HepG2 (cell line): ENCODE measurements around the gene POLR1E. TPM values are rescaled to one million over a fixed set of nuclear protein-coding genes. Genes with fewer than 3 reads are reported as not detected.

ENCODE experiments used
- ARID3A ChIP-seq: IDR thresholded peaks from 2 replicates; pipeline ENCODE4 v1.6.1; 2012; ENCODE audit warnings: low read depth, low read length, improper control_type of control experiment
- BCL6 ChIP-seq: IDR thresholded peaks from 2 replicates; pipeline ENCODE4 v1.6.1; 2016; ENCODE audit warnings: missing genetic modification reagents, missing compliant biosample characterization
- CBX2 ChIP-seq, 2 experiments: fragments of 200-600 bp in 1 of 2; sonication (generic); formaldehyde crosslinking in 1 of 2; IDR thresholded peaks; 2 replicates each; pipeline versions ENCODE4 v1.7.0 to v1.8.1; 2018 to 2022; ENCODE audit warnings: low read depth in 2 of 2, low read length in 1 of 2, mild to moderate bottlenecking in 1 of 2, missing genetic modification reagents in 1 of 2
- CCAR2 ChIP-seq: fragments of 200-400 bp; formaldehyde crosslinking; optimal IDR thresholded peaks from 2 replicates; pipeline ENCODE3; 2018; ENCODE audit warnings: low read depth, mild to moderate bottlenecking, low read length, moderate library complexity
- CREM ChIP-seq, 2 experiments: sonication (generic) in 1 of 2; formaldehyde crosslinking in 1 of 2; IDR thresholded peaks; 2 replicates each; pipeline versions ENCODE4 v1.4.0 to v1.6.1; 2016 to 2020; ENCODE audit warnings: antibody characterized with exemption in 1 of 2, mild to moderate bottlenecking in 1 of 2, missing genetic modification reagents in 1 of 2
- DRAP1 ChIP-seq: IDR thresholded peaks from 2 replicates; pipeline ENCODE4 v1.6.1; 2016; ENCODE audit warnings: missing genetic modification reagents, missing compliant biosample characterization
- FOXA1 ChIP-seq, 2 experiments: fragments of 450-650 bp in 1 of 2; sonication (generic) in 1 of 2; formaldehyde crosslinking in 1 of 2; IDR thresholded peaks; 2 replicates each; pipeline versions ENCODE4 v1.4.0 to v1.6.1; 2016 to 2020; ENCODE audit warnings: missing genetic modification reagents in 1 of 2
- FUBP1 ChIP-seq: sonication (generic); formaldehyde crosslinking; IDR thresholded peaks from 2 replicates; pipeline ENCODE4 v1.5.1; 2020; ENCODE audit warnings: missing genetic modification reagents, mild to moderate bottlenecking, borderline replicate concordance
- KDM4B ChIP-seq: sonication (generic); formaldehyde crosslinking; IDR thresholded peaks from 2 replicates; pipeline ENCODE4 v1.4.0; 2020; ENCODE audit warnings: missing genetic modification reagents
- MBNL3 ChIP-seq: fragments of 250-450 bp; sonication (Bioruptor Pico); conservative IDR thresholded peaks from 2 replicates; pipeline ENCODE4 v1.8.0; 2022; ENCODE audit warnings: mild to moderate bottlenecking, inconsistent platforms
- NFIB ChIP-seq: sonication (generic); formaldehyde crosslinking; IDR thresholded peaks from 2 replicates; pipeline ENCODE4 v1.9.0; 2021; ENCODE audit warnings: missing genetic modification reagents, mild to moderate bottlenecking, borderline replicate concordance
- PLSCR1 ChIP-seq: sonication (generic); formaldehyde crosslinking; IDR thresholded peaks from 2 replicates; pipeline ENCODE4 v1.5.0; 2020; ENCODE audit warnings: missing genetic modification reagents, mild to moderate bottlenecking, borderline replicate concordance
- POLR2A ChIP-seq, 2 experiments: IDR thresholded peaks; 2 replicates each; pipeline ENCODE4 v1.6.1; 2011; ENCODE audit warnings: low read depth in 2 of 2, low read length in 2 of 2, mild to moderate bottlenecking in 1 of 2, moderate library complexity in 1 of 2; ENCODE audit not compliant: insufficient read depth in 1 of 2
- REPIN1 ChIP-seq: sonication (generic); formaldehyde crosslinking; IDR thresholded peaks from 2 replicates; pipeline ENCODE4 v1.8.0; 2022; ENCODE audit warnings: missing genetic modification reagents, low read depth, mild to moderate bottlenecking, borderline replicate concordance
- RNF2 ChIP-seq: fragments of 450-650 bp; conservative IDR thresholded peaks from 2 replicates; pipeline ENCODE4 v1.6.1; 2016; ENCODE audit warnings: low read depth
- SCMH1 ChIP-seq: sonication (generic); formaldehyde crosslinking; IDR thresholded peaks from 2 replicates; pipeline ENCODE4 v1.9.0; 2021; ENCODE audit warnings: missing genetic modification reagents, mild to moderate bottlenecking, borderline replicate concordance
- SETDB1 ChIP-seq: sonication (generic); formaldehyde crosslinking; IDR thresholded peaks from 2 replicates; pipeline ENCODE4 v1.5.1; 2020; ENCODE audit warnings: missing genetic modification reagents, mild to moderate bottlenecking, borderline replicate concordance
- SKI ChIP-seq: fragments of 450-650 bp; IDR thresholded peaks from one replicate; pipeline ENCODE4 v1.6.1; 2018; ENCODE audit warnings: mild to moderate bottlenecking; ENCODE audit not compliant: partially characterized antibody
- U2AF2 ChIP-seq: fragments of 200-400 bp; formaldehyde crosslinking; IDR thresholded peaks from 2 replicates; pipeline ENCODE4 v1.6.1; 2017; ENCODE audit warnings: low read depth, mild to moderate bottlenecking, low read length
- ZNF160 ChIP-seq: sonication (generic); formaldehyde crosslinking; IDR thresholded peaks from 2 replicates; pipeline ENCODE4 v1.8.0; 2022; ENCODE audit warnings: mild to moderate bottlenecking, inconsistent platforms, missing genetic modification reagents
- ZNF337 ChIP-seq: sonication (generic); formaldehyde crosslinking; IDR thresholded peaks from 2 replicates; pipeline ENCODE4 v1.5.1; 2020; ENCODE audit warnings: missing genetic modification reagents, low read depth, mild to moderate bottlenecking, borderline replicate concordance
- ZNF460 ChIP-seq: sonication (generic); formaldehyde crosslinking; IDR thresholded peaks from 2 replicates; pipeline ENCODE4 v1.5.1; 2020; ENCODE audit warnings: missing genetic modification reagents, mild to moderate bottlenecking, borderline replicate concordance
- ZNF580 ChIP-seq: IDR thresholded peaks from 2 replicates; pipeline ENCODE4 v1.6.1; 2016; ENCODE audit warnings: low read depth, borderline replicate concordance
- ZNF83 ChIP-seq: sonication (generic); formaldehyde crosslinking; IDR thresholded peaks from 2 replicates; pipeline ENCODE4 v1.4.0; 2020; ENCODE audit warnings: missing genetic modification reagents, mild to moderate bottlenecking, borderline replicate concordance
- polyA plus RNA-seq, 8 experiments: library from polyadenylated mRNA; depleted of rRNA in 3 of 8; stranded (reverse) in 7 of 8; unstranded in 1 of 8; fragments of >200 nt; fragmentation: Illumina TruSeq in 4 of 8; extraction: Trizol in 4 of 8; gene quantifications; 2 replicates each; pipeline versions ENCODE4 v1.2.1 to v1.2.3, GENCODE V29; 2011 to 2016; ENCODE audit warnings: low read depth in 4 of 8, missing spikeins in 1 of 8, mixed read lengths in 1 of 8; ENCODE audit not compliant: insufficient read depth in 1 of 8
- total RNA-seq, 5 experiments: library from RNA; depleted of rRNA; stranded (reverse); fragments of >200 nt; fragmentation: Illumina TruSeq; extraction: Trizol; gene quantifications; 2 replicates each; pipeline ENCODE4 v1.2.3, GENCODE V29; 2016; ENCODE audit warnings: low read depth in 1 of 5

The POLR1E gene
- total and polyA plus RNA-seq, 2 of the 13 experiments (the other 11 are each of a cell fraction or from before 2014, with no cell fraction given) = 23.0 to 37.8 TPM

GRCh38 chr9:37508135-37508833, 22.5 kb downstream of the POLR1E start (continued):
- TF ChIP-seq ARID3A (no peak), ZNF460 (peak; percentile 30; the same call in 1 of the 2 replicates), BCL6 (CRISPR knock-in tag) (peak; percentile 79), ZNF83 (CRISPR knock-in tag) (no peak), KDM4B (no peak), MBNL3 (CRISPR knock-in tag) (no peak), ZNF160 (CRISPR knock-in tag) (no peak), U2AF2 (no peak), RNF2 (peak; percentile 35; the same call in 1 of the 2 replicates), NFIB (CRISPR knock-in tag) (no peak), SCMH1 (CRISPR knock-in tag) (no peak), SKI (peak; percentile 81), CBX2 (IDR thresholded peaks at IDR 0.05; ENCODE audit: low read depth, low read length) (no peak), CBX2 (CRISPR knock-in tag; IDR thresholded peaks at IDR 0.05; ENCODE audit: low read depth) (0 out of 2 replicates have a peak, but pooled peaks have one; percentile 47), FOXA1 (IDR thresholded peaks at IDR 0.05) (no peak), FOXA1 (CRISPR knock-in tag; IDR thresholded peaks at IDR 0.05) (peak; percentile 78), SETDB1 (CRISPR knock-in tag) (no peak), CREM (IDR thresholded peaks at IDR 0.05) (peak; percentile 67; the same call in 1 of the 2 replicates), CREM (CRISPR knock-in tag; IDR thresholded peaks at IDR 0.05) (no peak), CCAR2 (no peak), POLR2A (IDR thresholded peaks at IDR 0.05; ENCODE audit: insufficient read depth in 1 of 2, low read depth in 2 of 2, low read length in 2 of 2) (peak in 1 of 2 experiments; percentile 34; a peak in 1 of 4 replicates), FUBP1 (CRISPR knock-in tag) (no peak), PLSCR1 (CRISPR knock-in tag) (no peak), ZNF580 (CRISPR knock-in tag) (no peak), DRAP1 (peak; percentile 50; the same call in 1 of the 2 replicates), ZNF337 (CRISPR knock-in tag) (peak; percentile 71; the same call in 1 of the 2 replicates), REPIN1 (CRISPR knock-in tag) (peak; percentile 98)
